NK-92 treated with Interleukin-12 subunit alpha and Interleukin-12 subunit beta, amount 100 ng/mL, for 24 hours (cell line): ENCODE data around the gene TTN.
"Not testable (repeated sequence)": the region's sequence is repeated elsewhere in the genome, so short reads cannot be mapped to it uniquely, and the experiment has no call there.

ENCODE experiments used
- DNase-seq: peaks from one replicate; lab custom pipeline; 2025; lab: John Stamatoyannopoulos, UW

TTN gene

GRCh38 chr2:178733975-178734374, 73.2 kb downstream of the TTN start:
- no peak for DNase-seq

DNA sequence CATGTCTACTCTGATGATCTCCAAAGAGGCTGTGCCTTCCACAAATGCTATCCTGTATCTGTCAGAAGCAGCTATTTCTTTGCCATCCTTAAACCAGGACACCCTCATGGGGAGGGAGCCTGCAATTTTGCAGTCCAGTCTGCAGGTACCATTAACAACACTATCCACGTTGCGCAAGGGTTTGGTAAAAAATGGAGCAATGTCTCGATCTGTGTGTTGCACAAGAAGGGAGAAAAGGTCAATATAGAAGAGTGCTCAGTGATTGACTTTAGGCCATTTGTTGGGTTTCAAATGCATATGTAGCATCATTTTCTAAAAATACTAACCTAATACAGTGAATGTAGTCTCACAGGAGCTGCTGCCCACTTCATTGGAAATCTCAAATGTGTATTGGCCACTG, 74.3 kb downstream of the TTN start:
- DNase-seq, result no peak

DNA sequence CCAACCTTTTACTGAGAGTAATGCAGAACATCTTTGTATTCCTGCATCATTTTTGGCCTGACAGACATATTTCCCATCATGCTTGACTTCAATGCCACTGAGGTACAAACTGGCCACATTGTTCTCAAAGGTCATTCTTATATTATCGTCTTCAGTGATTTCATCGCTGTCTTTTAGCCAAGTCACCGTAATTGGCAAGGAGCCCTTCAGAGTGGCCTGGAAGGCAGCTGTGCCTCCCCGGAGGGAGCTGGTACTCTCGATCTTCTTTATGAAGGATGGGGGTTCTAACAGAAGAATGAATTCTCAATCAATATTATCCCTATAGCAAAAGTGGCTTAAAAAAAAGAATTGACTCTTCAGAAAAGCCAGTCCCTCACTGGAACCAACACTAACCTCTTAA, 75.9 kb downstream of the TTN start:
- DNase-seq, result no peak

GRCh38 chr2:178730049-178730448, 77.2 kb downstream of the TTN start:
- DNase-seq, result no peak

GRCh38 chr2:178723786-178724346, 83.4 kb downstream of the TTN start:
- DNase-seq, result no peak

GRCh38 chr2:178722296-178722695, 84.9 kb downstream of the TTN start:
- no peak for DNase-seq

- DNase-seq, result no peak
Observed at GRCh38 chr2:178718988-178719387, 88.2 kb downstream of the TTN start.

GRCh38 chr2:178718283-178718682, 88.9 kb downstream of the TTN start:
- no peak for DNase-seq

DNA sequence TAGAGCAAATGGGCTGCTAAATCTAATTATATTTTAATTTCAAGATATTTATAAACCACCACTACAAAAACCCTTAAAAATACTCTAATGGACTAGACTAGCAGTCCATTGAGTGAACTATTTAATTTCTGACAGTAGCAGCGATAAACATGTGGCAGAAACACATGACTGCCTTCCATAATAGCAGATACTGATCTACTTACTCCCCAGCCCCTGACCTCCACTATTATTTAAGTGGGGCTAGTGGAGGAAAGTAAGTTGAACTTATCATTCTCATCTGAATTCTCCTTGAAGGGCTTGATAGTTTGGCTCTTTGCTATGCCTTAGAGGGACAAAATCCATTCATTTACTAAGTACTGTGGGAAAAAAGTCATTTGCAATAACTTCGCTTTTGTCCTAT, 90.8 kb downstream of the TTN start:
- DNase-seq, result no peak

DNA sequence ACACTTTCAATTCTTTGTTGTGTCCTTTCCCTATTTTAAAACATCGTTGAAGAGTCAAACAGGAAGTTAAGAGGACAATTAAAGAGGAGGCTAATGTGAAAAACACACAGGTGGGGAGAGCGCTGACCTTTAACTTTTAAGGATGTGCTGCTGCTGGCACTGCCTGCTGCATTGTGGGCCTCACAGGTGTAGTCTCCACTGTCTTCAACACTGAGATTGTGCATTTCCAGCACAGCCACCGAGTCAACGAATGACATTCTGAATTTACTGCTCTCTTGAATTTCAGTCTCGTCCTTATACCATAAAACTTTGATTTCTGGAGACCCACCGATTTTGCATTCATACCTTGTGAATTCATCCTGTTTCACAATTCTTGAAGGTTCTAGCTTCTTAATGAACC, 91.9 kb downstream of the TTN start:
- DNase-seq, result no peak

DNA sequence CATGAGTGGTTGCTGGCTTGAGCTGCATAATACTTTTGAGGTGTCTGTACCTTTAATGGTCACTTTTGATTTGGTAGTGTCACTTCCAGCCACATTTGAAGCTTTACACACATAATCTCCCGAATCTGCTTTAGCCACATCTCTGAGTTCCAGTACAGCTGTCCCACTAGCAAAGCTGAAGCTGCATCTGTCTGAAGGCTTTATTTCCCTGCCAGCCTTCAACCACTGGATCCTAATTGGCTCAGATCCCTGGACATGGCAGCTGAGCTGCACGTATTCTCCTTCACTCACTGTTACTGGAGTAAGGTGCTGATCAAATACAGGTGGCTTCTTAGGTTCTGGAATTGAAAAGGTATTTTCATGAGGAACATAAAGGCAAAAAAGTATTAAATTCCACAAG, 99.7 kb downstream of the TTN start:
- no peak for DNase-seq

GRCh38 chr2:178704876-178705275, 102.3 kb downstream of the TTN start:
- no peak for DNase-seq

DNA sequence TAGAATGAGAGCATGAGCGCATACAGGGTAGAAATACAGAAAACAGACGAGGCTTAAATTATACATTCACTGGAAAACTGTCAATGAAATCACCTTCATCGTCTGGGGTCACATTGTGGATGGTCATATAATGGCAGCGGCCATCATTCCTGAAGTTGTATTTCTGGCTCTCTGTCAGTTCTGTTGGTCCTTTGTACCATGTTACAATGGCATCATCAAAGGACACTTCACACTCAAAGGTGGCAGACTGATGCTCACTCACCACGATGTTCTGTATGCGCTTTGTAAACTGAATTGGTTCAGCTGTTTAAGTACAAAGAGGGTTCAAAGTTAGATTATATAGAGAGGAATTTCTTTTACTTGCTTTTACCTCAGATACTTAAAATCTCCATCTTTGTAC, 104.9 kb downstream of the TTN start:
- DNase-seq, result no peak

GRCh38 chr2:178700922-178701342, 106.3 kb downstream of the TTN start:
- DNase-seq, result no peak

GRCh38 chr2:178700136-178700535, 107.1 kb downstream of the TTN start:
- DNase-seq, result no peak

DNA sequence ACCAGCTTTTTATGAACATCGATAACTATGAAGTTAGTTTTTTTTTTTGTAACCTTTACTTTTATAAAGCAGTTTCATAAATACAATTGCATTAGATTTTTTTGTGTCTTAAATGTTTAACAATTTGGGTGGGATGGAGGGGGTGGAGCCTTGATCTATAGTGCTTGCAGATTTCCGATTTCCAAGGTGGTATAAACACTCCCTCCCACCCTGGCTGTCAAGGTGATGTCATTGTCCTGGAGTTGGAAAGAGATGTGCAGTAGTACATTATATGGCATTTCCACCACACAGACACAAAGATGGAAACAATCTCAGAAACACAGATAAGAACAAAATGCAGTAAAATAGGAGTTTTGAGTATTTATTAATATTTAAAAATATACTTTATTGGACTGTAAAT, 114.4 kb downstream of the TTN start:
- DNase-seq, result no peak

GRCh38 chr2:178689808-178690207, 117.4 kb downstream of the TTN start:
- no peak for DNase-seq

GRCh38 chr2:178683877-178684276, 123.3 kb downstream of the TTN start:
- no peak for DNase-seq

DNA sequence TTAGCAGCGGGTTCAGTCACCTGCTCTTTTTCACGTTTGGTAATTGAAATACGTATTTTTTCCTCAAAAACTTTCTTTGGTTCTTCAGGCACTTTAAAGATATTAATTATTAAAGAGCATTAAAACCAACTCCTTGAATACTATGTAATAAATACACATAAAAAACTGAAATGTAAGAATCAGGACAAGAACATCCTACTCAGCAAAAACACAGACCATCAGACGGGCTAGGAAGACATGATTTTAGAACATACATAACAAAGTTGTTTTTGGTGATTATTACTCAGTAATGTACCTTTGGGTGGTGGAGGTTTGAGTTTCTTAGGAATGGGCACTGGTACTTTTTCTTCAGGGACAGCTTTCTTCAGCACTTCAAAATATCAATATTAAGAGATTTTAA, 126.1 kb downstream of the TTN start:
- no peak for DNase-seq

- no peak for DNase-seq
Observed at GRCh38 chr2:178679891-178680290, 127.3 kb downstream of the TTN start.

GRCh38 chr2:178677599-178677998, 129.6 kb downstream of the TTN start:
- no peak for DNase-seq

- DNase-seq, result no peak
Observed at GRCh38 chr2:178676046-178676445, 131.2 kb downstream of the TTN start.

DNA sequence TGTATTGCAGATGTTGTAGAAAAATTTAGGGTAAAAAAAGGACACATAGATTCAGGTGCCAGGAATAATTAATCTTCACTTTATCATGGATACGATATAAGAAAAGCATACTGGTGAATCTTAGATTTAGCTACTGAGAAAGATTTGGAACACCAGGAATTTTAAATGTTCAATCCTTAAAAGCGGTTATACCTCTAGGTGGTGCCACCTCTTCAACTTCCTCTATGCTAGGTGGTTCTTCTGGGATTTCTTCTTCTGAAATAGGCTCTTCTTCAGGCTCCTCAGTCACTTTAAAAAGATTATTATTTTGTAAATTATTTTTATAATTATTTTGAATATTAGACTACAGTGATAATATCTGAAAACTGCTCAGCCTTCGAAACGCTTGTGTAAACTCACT, 133.1 kb downstream of the TTN start:
- DNase-seq, result no peak

GRCh38 chr2:178666458-178666857, 140.8 kb downstream of the TTN start:
- DNase-seq, result no peak

- not testable (repeated sequence) for DNase-seq
Observed at GRCh38 chr2:178658480-178658879, 148.7 kb downstream of the TTN start.
